NCI-H748 treated with DMSO at 0.1 percent for 48 hours (cell line): Measurements from ENCODE around the gene ARHGAP33.
A peak's percentile ranks its signal among the peaks of the same experiment; 100 is the strongest.

Source experiments
- DNase-seq: peaks from one replicate; lab custom pipeline; 2025; lab: John Stamatoyannopoulos, UW

Gene ARHGAP33

GRCh38 chr19:35740423-35741202 lies 34.8 kb upstream of the ARHGAP33 start:
- peak; percentile 99 for DNase-seq

- DNase-seq, result peak; percentile 69
These were observed 34.2 kb upstream of the ARHGAP33 start for GRCh38 chr19:35741203-35741515.

- no peak for DNase-seq
These were observed 33.1 kb upstream of the ARHGAP33 start, which contains the start of gene IGFLR1 for GRCh38 chr19:35742121-35742724. TSS of gene IGFLR1 (minus strand) at chr19:35742452. CDS start at chr19:35741180, 1,272 bp downstream.

GRCh38 chr19:35743640-35744429 lies 31.5 kb upstream of the ARHGAP33 start:
- DNase-seq, result no peak

- DNase-seq, result peak; percentile 96
These were observed 30.7 kb upstream of the ARHGAP33 start for GRCh38 chr19:35744430-35745327.

- DNase-seq, result peak; percentile 98
These were observed 29.9 kb upstream of the ARHGAP33 start, which contains the start of the genes PSENEN and U2AF1L4 for GRCh38 chr19:35745328-35746086. TSS of gene PSENEN (plus strand) at chr19:35745651. CDS start at chr19:35745931, 280 bp downstream. TSS of gene U2AF1L4 (minus strand) at chr19:35745418. CDS start at chr19:35745391, 27 bp downstream.

- DNase-seq, result no peak
These were observed 29.3 kb upstream of the ARHGAP33 start for GRCh38 chr19:35746087-35746462.

- no peak for DNase-seq
These were observed 28.8 kb upstream of the ARHGAP33 start for GRCh38 chr19:35746531-35746930.

- peak; percentile 99 for DNase-seq
These were observed 27.0 kb upstream of the ARHGAP33 start, which contains the start of gene LIN37 for GRCh38 chr19:35748106-35749020. TSS of gene LIN37 (plus strand) at chr19:35748576. CDS start at chr19:35748725, 149 bp downstream.

- DNase-seq, result no peak
These were observed 25.2 kb upstream of the ARHGAP33 start for GRCh38 chr19:35750167-35750566.

- no peak for DNase-seq
These were observed 23.3 kb upstream of the ARHGAP33 start for GRCh38 chr19:35751839-35752745.

- DNase-seq, result no peak
These were observed 22.5 kb upstream of the ARHGAP33 start for GRCh38 chr19:35752746-35753350.

- no peak for DNase-seq
These were observed 21.6 kb upstream of the ARHGAP33 start for GRCh38 chr19:35753634-35754369.

GRCh38 chr19:35754370-35755130 lies 20.8 kb upstream of the ARHGAP33 start:
- DNase-seq, result no peak

- no peak for DNase-seq
These were observed 20.2 kb upstream of the ARHGAP33 start for GRCh38 chr19:35755131-35755549.

GRCh38 chr19:35755550-35756376 lies 19.6 kb upstream of the ARHGAP33 start:
- DNase-seq, result no peak
